ENCODE measurements around the gene DIPK1B.
"Not testable (repeated sequence)": the region's sequence is repeated elsewhere in the genome, so short reads cannot be mapped to it uniquely, and the experiment has no call there.

The DIPK1B gene

GRCh38 chr9:136755302-136756133 is 43.1 kb downstream of the DIPK1B start:
- peak; percentile 17 for DNase-seq

- no peak for DNase-seq
Observed at GRCh38 chr9:136756134-136756438, 43.7 kb downstream of the DIPK1B start.

- DNase-seq = no peak
Observed at GRCh38 chr9:136756836-136757235, 44.5 kb downstream of the DIPK1B start.

GRCh38 chr9:136757328-136757727 is 45.0 kb downstream of the DIPK1B start:
- no peak for DNase-seq

GRCh38 chr9:136757751-136758140 is 45.4 kb downstream of the DIPK1B start:
- no peak for DNase-seq

- no peak for DNase-seq
Observed at GRCh38 chr9:136759001-136759400, 46.6 kb downstream of the DIPK1B start.

- no peak for DNase-seq
Observed at GRCh38 chr9:136759436-136760325, 47.3 kb downstream of the DIPK1B start.

- DNase-seq = no peak
Observed at GRCh38 chr9:136760424-136760823, 48.1 kb downstream of the DIPK1B start.

- DNase-seq = not testable (repeated sequence)
Observed at GRCh38 chr9:136760834-136761544, 48.6 kb downstream of the DIPK1B start.

GRCh38 chr9:136761545-136761981 is 49.2 kb downstream of the DIPK1B start:
- no peak for DNase-seq

- DNase-seq = no peak
Observed at GRCh38 chr9:136762221-136762691, 49.9 kb downstream of the DIPK1B start.

GRCh38 chr9:136762915-136763648 is 50.7 kb downstream of the DIPK1B start:
- peak; percentile 59 for DNase-seq

- DNase-seq = no peak
Observed at GRCh38 chr9:136763649-136764035, 51.3 kb downstream of the DIPK1B start.

GRCh38 chr9:136764301-136764891 is 52.0 kb downstream of the DIPK1B start, which contains the start of gene LCN15:
Gene LCN15, minus strand, starts transcription at chr9:136764518. Its CDS starts 30 bp downstream, at chr9:136764488.
- no peak for DNase-seq

- DNase-seq = no peak
Observed at GRCh38 chr9:136765041-136765440, 52.7 kb downstream of the DIPK1B start.

GRCh38 chr9:136765745-136766409 is 53.5 kb downstream of the DIPK1B start:
- not testable (repeated sequence) for DNase-seq

- DNase-seq = not testable (repeated sequence)
Observed at GRCh38 chr9:136766410-136767120, 54.2 kb downstream of the DIPK1B start.

GRCh38 chr9:136769710-136770191 is 57.4 kb downstream of the DIPK1B start:
- no peak for DNase-seq

GRCh38 chr9:136771907-136772415 is 59.6 kb downstream of the DIPK1B start:
- DNase-seq = no peak

GRCh38 chr9:136773386-136774044 is 61.1 kb downstream of the DIPK1B start:
- DNase-seq = no peak
